A172 (cell line): ENCODE measurements around the gene NPTX2. TPM values are rescaled to one million over a fixed set of nuclear protein-coding genes. Genes with fewer than 3 reads are reported as not detected.

Experiments used
- DNase-seq: peaks from one replicate; pipeline ENCODE4 v3.0.0-alpha.2; 2015; ENCODE audit warnings: low spot score
- total RNA-seq: library from RNA; depleted of rRNA; stranded (reverse); fragments of >200 nt; shearing (Covaris generic); gene quantifications from 2 replicates; pipeline ENCODE4 v1.2.3, GENCODE V29; 2014

The NPTX2 gene
- total RNA-seq, 1 experiment from 2014 or later = not detected

DNA sequence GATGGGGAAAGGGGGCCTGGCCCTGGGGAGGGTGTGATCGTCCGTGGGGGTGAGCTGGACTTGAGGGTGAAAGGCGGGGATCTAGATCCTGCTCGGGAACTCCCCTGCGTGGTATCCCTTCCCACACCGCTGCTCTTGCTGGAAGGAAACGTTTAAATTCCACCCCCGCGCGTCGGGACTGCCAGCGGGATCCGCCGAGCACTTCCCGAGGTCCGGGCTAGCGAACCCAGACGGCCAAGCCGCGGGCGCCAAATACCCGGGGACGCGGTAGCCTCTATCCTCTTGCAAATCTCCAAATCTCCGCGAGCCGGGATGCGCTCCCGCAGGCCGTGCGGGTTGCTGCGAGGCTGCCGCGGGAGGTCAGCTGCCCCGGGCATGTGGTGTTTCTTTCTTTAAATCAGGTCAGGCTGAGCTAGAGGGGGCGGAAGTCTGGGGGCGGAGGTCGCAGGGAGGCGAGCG, 904 bp downstream of the NPTX2 start:
- DNase-seq = no peak

DNA sequence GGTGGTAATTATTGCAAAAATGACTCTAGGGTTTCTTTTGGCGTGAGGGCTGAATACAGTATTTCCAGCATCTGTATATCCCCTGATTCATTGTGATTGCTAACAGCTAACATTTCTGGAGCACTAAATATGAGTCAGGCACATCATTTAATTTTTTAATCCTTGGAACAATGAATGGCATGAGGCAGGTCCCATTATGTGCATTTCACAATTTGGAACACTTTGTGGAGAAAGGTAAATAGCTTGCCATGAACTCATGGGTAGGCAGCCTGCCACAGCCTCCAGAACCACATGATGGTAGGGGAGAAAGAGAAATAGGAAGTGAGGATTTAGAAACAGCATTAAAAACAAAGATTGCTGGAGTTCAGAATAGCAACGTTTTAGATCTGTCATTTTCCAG, 1.7 kb downstream of the NPTX2 start:
- no peak for DNase-seq

DNA sequence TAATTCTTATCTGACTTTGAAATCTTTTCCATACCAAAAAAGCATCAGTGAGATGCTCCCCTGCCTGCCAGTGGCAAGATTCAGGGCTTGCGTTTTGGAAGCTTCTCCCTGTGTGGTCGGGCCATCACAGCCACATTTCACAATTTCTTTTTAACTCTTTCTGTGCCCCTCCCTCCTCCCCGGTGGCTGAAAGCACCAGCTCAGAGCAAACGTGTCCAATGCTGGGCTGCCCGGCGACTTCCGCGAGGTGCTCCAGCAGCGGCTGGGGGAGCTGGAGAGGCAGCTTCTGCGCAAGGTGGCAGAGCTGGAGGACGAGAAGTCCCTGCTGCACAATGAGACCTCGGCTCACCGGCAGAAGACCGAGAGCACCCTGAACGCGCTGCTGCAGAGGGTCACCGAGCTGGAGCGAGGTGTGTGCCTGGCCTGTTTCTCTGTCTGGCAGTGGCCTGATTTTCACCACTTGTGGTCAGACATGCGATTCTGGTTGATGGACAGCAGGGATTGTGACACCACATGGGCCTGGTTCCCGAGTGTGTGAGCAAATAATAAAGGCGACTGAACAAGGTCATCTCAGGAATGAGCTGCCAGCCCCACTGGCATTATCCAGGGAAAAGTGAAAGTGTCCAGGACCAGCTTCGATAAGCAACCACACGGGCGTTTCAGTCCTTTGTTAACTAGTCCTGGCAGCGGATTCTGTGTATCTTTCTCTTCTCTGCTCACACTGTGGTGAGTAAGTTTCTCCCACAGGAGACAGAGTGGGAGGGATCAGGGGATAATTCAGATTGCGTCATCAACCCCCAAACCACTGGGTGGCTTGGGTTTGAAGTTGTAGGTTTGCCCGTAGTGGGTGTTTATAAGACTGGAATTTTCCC, 2.6 kb downstream of the NPTX2 start:
- DNase-seq = peak; percentile 86

DNA sequence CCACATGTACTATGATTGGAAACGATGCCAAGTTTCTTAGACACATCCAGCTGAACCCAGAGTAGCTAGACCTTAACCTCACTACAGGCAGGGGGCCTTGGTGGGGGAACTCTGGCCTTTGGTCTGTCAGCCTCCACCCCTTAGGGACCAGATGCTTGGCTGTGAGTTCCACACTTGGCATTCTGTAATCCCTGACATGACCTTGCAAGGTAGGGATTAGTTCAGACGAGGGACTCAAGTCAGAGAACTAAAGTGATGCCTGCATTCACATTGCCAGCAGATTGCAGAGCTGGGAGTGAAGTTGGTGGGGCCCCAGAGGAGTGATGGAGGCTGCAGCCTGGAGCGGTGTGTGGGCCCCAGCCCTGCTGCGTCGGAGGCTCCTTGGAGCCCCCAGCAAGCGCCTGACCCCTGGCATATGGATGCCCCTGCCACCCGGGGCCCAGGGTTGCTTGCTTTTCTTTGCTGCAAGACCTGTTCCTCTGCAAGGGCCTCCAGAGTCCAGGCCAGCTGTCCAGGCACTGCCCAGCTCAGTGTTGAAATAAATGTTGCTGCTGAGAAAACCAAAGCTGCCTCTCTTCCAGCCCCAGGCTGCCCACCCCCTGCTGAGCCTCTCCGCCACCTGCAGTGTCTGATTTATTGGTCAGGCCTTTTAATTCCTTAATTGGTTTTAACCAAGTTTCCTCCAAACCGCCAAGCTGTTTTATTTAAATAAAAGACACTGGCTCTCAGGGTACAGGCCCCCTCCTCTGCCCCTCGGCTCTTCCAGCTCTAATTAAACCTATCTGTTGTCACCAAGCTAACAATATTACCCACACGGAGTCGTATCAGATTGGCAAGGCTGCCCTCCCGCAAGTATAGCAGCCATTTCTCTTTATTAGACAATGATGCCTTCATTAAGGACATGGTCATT, 4.7 kb downstream of the NPTX2 start:
- peak; percentile 31 for DNase-seq

DNA sequence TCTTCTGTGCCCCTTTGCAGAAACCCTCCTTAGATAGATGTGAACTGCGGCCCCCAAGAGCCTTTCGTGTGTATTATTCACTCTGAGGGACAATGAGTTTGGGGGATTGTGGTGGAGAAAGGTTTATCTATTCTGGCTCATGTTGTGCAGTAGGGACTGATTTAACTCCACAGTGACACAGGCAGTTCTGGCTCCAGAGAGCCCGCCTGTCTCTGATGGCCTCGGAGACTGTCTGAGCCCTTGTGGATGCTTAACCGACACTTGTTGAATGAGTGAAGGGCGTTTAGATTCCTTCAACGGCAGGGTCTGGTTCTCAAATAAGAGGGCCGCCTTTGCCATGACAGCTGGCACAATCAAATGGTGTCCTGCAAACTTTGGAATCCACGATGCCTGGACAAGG, 5.8 kb downstream of the NPTX2 start:
- no peak for DNase-seq

DNA sequence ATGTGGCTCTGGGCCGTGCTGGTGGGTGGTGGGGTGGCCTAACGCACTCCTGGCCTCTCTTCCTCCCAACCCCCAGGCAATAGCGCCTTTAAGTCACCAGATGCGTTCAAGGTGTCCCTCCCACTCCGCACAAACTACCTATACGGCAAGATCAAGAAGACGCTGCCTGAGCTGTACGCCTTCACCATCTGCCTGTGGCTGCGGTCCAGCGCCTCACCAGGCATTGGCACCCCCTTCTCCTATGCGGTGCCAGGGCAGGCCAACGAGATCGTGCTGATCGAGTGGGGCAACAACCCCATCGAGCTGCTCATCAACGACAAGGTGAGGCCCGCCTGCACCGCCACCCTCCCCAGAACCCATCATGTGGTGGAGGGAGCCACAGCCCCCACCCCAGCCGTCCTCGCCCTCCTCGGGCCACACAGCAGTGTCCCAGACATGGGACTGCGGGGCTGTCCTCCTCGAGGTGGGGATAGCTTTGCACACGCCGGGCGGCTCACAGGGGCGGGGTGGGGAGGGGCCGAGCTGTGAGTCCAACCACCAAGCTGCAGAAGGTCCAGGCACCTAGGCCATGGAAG, 7.8 kb downstream of the NPTX2 start:
- no peak for DNase-seq

DNA sequence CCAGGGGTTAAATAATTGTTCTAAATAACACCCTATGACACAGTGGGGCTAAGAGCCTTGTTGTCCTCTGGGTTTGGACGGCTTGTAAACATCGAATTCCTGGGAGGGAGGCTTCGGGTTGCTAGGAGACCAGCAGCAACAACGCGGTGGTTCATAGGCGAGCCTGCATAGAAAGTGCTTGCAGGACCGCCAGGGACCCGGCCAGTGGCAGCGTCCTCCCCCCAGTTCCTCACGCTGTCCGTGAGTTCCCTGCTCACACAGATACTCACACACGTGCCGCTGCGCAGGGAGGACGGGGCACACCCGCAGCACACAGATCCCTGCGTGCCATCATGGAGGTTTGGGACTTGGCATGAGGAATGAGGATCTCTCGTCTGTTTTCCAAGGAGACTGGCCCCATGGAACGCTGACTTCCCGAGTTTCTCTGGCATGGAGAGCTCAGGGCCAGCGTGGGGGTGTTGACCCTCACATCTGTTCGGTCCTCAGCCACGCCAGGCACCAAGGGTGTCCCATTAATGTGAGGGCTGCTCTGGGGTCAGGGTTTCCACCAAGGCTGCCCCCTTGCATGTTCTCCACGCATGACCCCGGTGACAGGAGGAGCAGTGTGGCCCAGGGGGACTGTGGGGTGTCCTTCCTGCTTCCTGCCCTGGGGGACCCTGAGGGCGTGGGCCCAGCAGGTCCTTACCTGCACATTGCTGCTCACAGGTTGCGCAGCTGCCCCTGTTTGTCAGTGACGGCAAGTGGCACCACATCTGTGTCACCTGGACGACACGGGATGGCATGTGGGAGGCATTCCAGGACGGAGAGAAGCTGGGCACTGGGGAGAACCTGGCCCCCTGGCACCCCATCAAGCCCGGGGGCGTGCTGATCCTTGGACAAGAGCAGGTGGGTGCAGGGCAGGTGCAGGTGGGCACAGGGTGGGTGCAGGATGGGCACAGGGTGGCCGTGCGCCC, 9.7 kb downstream of the NPTX2 start:
- DNase-seq = no peak

DNA sequence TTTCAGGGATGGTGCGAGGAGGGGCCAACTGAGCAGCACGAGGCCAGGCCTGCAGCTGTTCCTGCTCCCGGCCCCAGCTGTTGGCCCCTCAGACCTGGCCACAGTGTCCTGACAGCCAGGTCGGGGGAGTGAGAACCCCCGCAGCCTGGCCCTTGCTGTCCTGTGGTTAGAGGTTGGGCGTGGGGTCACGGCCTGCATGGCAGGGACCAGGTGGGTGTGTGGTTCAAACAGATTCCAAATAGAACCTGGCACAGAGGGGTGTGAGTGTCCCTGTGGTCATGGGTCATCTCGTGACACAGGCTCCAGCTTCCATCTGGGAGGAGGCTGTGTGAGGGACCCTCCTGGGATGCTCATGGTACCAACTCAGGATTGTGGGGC, 10.3 kb downstream of the NPTX2 start:
- no peak for DNase-seq

DNA sequence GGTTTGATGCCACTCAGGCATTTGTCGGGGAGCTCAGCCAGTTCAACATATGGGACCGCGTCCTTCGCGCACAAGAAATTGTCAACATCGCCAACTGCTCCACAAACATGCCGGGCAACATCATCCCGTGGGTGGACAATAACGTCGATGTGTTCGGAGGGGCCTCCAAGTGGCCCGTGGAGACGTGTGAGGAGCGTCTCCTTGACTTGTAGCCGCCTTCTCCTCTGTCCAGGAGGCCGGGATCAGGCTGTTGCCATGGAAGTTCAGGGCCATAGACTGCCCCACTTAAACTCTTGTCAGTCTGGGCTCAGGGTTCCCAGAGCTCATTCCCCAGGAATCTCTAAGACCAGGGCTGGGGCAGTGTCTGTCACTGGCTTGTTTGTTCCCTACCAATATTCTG, 11.3 kb downstream of the NPTX2 start:
- DNase-seq = no peak

DNA sequence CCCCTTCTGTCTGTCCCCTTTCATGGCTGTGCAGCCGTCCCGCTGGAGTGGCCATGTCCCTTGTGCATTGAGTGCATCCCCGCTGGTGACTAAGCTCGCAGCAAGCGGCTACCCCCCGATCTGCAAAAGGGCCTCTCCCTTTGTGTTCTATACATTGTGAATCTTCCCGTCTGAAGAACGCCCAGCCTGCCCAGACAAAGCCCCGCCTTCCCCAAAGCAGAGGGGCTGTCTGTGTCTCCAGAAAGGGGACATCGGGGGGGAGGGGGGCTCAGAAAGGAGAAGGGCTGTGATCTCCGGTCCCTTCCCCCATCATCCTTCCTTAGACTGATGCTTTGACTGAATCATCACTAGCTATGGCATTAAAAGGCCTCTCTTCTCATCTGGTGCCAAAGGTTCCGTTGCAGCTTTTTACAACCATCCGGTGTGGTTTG, 11.9 kb downstream of the NPTX2 start:
- DNase-seq = peak; percentile 58

DNA sequence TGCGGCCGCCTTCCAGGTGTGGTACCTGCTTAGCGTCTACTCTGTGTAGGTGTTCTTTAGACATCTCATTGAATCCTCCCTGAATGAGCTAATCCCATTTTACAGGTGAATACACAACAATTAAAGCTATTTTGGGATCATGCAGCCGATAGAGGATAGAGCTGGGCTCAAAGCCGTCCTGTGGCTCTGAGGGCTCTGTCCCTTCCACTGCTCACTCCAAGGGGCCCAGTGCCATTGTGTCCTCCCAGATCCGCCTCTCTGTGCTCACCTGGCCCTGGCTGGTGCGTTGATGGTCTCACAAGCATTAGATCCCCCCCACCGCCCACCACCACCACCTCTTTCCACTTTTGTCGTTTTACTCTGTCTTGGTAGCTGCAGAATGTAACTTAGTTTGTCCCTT, 13.1 kb downstream of the NPTX2 start:
- no peak for DNase-seq

DNA sequence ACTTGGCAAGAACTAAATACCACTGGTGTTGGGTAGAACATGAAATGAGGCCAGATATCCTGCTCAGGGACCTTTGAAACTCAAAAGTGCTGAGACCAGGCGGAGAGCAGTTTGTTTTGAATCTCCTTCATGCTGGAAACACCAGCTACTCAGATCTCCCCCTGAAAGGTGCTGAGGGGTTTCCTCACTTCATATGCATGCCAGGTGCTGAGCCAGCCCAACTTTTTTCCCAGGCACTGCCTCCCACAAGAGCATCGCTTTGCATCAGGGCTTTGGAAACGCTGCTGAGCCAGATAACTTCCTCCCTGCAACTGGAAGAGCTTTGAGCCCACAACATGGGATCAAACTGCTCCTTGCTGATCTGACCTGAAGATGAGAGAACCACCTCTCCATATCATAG, 13.7 kb downstream of the NPTX2 start:
- DNase-seq = no peak

DNA sequence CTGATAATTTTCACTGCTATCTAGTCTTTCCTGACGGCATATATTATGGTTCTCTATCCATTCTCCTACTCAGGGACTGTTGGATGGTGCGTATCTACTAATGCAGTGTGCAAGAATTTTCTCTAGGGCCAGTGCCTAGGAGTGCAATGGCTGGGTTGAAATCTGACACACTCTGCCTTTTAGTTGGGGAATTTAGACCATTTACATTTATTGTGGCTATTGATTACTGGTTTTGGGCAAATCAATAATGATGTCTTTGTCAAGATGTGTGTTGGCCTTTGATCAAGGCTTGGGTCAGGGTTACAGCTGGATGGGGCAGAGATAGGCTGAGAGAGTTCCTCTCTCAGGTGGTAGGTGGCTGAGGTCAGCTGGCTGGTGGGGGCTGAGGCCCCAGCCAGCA, 21.8 kb downstream of the NPTX2 start:
- no peak for DNase-seq

DNA sequence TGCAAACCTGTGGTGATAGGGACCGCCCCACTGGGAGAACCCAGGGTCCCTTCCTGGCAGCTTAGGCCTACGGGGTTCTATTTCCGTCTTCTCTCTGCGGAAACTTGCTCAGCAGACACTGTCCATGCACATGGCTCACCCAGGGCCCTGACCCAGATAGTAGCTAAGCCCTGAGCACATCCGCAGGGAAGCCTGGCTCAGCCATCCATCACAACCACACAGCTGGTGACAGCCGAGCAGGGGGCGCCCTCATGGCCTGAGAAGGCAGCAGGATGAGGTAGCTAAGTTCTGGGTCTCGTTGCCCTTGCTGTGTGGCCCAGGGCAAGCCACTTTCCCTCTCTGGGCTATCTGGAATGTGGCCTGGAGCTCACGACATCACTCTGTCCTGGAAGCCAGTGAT, 23.3 kb downstream of the NPTX2 start:
- DNase-seq = no peak

DNA sequence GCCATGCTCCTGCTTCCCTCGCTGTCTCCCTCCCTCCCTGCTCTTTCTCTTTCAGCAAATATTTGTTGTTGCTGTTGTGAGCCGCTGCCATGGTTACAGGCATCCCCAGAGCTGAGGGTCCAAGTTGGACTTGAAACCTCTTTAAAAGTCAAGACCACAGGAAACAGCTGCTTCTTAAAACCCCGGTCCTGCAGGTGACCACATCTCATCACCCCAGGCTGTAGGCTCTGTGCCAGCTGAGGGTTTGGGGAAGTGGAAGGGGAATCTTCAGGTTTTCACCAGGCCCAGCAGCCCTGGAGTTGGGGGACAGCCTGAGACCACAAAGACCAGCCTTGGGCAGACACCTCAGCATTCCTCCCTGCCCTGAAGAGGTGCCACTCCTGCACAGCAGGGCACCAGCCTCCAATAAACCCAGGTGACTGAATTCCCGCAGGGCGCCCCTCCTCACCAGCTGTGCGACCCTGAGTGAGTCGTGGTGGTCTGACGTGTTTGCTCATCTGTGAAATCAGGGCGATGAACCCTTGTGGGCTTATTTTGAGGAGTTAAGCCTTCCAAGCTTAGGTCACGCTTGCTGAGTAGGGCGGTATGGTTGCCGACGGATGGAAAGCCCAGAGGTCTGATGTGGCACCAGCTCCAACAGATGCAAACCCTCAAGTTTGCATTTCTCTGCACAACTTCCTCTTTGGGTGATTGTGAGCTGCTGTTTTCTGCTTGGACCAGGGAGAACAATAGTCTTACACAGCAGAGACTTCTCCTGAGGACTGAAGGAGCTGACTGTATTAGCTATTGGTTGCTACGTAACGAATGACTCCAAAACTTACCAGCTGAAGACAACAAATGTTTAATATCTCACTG, 24.8 kb downstream of the NPTX2 start:
- no peak for DNase-seq

DNA sequence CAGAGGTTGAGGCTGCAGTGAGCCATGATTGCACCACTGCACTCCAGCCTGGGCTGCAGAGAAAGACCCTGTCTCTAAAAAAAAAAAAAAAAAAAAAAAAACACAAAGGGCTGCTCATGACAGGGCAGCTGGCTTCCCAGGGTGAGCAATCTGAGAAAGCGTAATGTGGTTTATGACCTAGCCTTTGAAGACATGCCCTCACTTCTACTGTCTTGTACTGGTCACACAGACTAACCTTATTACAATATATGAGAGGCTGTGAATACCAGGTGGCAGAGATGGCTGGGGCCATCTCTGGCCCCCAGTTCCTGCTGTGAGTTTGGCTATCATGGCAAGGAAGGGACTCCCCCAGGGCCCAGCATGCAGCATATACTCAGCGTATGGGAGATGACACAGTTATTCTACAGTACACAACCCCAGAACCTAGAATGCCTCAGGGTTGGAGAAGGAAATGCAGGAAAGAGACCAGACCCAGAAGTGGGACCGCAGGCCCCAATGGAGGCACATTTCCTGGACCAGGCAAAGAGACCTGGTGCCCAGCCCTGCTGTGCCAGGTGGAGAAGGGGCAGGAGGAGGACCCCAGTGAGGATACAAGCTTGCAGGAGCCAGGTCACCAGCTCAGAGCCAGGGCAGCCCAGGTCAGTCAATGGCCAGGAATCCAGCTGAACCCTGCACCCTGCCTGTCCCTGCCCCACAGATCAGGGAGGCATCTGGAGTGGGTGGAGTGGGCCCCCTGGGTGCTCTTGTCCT, 26.3 kb downstream of the NPTX2 start:
- no peak for DNase-seq

DNA sequence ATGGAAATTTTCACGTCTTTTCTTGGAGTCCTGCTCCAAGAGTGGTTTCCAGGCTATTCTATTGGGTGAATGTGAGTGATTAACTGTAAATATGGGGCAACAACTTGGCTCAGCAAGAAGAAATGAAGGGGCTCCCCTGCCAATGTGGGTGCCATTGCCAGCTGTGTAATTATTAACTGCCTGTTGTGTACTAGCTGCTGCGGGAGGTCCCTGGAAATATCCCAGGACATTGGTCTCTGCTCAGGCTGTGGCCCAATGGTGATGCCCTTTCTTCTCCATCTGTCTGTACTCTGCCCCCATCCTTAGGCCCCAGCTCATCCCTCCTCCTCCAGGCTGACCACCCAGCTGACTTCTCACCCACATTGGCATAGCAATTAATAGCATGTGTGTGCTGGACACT, 29.4 kb downstream of the NPTX2 start:
- DNase-seq = no peak

DNA sequence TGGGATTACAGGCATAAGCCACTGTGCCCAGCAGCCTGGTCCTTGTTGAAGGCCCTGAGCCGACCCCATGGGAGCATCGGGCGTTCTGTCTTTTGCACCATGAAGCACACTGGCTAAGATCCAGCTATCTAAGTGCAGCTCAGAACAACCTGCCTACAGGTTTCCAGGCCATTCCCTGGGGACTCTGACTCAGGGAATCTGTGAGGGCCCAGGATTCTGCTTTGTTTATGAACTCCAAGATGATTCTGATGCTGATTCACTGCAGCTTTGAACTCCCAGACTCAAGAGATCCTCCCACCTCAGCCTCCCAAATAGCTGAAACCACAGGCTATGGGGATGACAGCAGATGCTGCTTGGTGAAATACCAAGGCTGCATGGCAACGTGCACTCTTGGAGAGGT, 30.2 kb downstream of the NPTX2 start:
- no peak for DNase-seq

DNA sequence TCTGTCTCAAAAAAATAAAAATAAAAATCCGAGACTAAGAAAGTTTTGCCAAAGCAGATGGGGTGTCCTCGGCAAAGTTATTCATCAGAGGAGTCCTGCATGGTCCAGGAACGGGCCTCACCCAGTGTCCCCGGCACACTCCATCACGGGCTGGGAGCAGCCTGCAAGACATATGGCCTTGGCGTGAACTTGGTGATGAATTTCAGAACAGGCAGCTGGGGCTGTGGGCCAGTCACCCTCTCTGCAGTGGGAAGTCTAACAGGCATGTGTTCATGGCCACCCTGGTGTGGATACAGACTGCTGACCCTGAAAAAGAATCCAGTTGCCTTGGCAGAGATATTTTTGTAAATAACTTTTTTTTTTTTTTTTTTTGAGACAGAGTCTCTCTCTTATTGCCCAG, 34.7 kb downstream of the NPTX2 start:
- DNase-seq = no peak
